Activated naive CD4-positive, alpha-beta T cell treated with anti-CD3 and anti-CD28 coated beads for 36 hours (primary cell): ENCODE measurements around the gene TSC2. TPM values are rescaled to one million over a fixed set of nuclear protein-coding genes. Genes with fewer than 3 reads are reported as not detected.
"Not testable (repeated sequence)": the region's sequence is repeated elsewhere in the genome, so short reads cannot be mapped to it uniquely, and the experiment has no call there.

Experiments
- CTCF ChIA-PET: fragments of 350-600 bp; sonication (Branson Sonifier 250); formaldehyde crosslinking; loops from one replicate; lab custom pipeline; 2021; ENCODE audit warnings: antibody characterized with exemption; lab: Charles Lee
- DNase-seq: peaks from one replicate; pipeline ENCODE4 v3.0.0-alpha.2; 2020
- H3K27ac Mint-ChIP-seq: one replicate; pipeline ENCODE4 v1.8.0; 2021; ENCODE audit warnings: mild to moderate bottlenecking, mixed read lengths
- H3K27me3 Mint-ChIP-seq: one replicate; pipeline ENCODE4 v1.8.0; 2021; ENCODE audit warnings: low read depth, mixed read lengths
- H3K36me3 Mint-ChIP-seq: one replicate; pipeline ENCODE4 v1.8.0; 2021; ENCODE audit warnings: low read depth, mixed read lengths
- H3K4me1 Mint-ChIP-seq: one replicate; pipeline ENCODE4 v1.8.0; 2021; ENCODE audit warnings: low read depth, mixed read lengths
- H3K4me3 Mint-ChIP-seq: one replicate; pipeline ENCODE4 v1.8.0; 2021; ENCODE audit warnings: mild to moderate bottlenecking, moderate library complexity, mixed read lengths
- H3K9me3 Mint-ChIP-seq: one replicate; pipeline ENCODE4 v1.8.0; 2021; ENCODE audit warnings: mixed read lengths
- intact Hi-C: fragments of 100-400 bp; cut with micrococcal nuclease; formaldehyde crosslinking; loops from one replicate; pipeline ENCODE4 v1.15.1; 2023
- total RNA-seq, 2 experiments: library from RNA; stranded (reverse); gene quantifications; one replicate each; pipeline ENCODE4 v1.2.3, GENCODE V29; 2021

The TSC2 gene
- total RNA-seq, 2 experiments from 2014 or later = 72.3 to 72.7 TPM

DNA sequence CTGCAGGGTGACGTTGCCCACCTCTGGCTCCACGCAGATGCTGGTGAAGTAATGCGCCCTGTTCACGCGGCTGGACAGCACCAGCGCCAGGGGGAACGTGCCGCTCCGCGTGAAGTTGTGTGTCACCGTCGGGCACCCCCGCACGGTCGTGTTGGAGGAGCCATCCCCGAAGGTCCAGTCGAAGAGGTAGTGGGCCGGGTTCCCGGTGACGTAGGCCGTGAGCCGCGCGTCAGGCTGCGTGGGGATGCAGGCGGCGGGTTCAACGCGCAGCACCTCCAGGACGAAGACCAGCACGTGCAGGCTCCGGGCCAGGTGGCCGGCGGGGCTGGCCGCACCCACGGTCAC lies 63.2 kb downstream of the TSC2 start:
- H3K4me3 Mint-ChIP-seq, CTCF ChIA-PET, H3K36me3 Mint-ChIP-seq, DNase-seq, H3K27ac Mint-ChIP-seq, intact Hi-C loops, H3K27me3 Mint-ChIP-seq, H3K9me3 Mint-ChIP-seq, H3K4me1 Mint-ChIP-seq: not testable (repeated sequence)

DNA sequence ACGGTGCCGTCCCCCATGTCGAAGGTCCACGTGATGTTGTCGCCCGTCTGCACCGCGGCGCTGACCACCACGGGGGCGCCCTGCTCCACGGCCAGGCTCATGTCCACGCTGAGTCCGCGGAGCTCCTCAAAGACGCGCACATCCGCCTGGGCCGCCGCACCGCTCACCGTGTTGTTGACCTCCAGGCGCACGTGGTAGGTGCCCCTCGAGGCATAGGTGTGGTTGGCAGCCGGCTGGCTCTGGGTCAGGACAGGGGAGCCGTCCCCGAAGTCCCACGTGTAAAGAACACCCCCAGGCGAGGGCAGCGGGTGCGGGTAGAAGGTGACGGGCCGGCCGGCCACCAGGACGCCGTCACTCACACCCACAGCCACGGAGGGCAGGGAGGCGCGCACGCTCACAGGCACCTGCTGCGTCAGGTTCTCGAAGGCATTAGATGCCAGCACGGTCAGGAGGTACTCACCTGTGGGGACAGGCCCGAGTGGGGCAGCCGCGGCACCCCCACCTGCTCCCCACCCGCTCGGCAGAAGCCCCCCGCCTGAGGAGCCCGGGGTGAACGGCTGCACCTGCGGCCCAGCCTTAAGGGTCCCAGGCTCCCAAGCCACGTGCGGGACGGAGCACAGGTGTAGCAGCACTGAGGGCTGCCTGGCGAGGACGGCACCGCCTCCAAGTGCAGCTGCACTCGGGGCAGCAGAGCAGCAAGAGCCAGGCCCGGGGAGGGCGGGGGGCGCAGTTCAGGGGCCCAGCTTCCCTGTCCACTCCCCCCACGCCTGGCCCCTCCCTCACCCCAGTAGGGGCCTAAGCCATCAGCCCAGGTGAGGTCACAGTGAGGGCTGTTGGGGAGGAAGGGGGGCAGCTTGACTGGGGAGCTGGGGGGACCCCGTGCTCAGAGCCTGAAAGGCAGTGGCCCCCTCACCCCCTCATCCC lies 63.9 kb downstream of the TSC2 start:
- H3K4me3 Mint-ChIP-seq, H3K4me1 Mint-ChIP-seq, H3K27me3 Mint-ChIP-seq, H3K36me3 Mint-ChIP-seq, intact Hi-C loops, CTCF ChIA-PET, DNase-seq, H3K9me3 Mint-ChIP-seq, H3K27ac Mint-ChIP-seq: not testable (repeated sequence)

DNA sequence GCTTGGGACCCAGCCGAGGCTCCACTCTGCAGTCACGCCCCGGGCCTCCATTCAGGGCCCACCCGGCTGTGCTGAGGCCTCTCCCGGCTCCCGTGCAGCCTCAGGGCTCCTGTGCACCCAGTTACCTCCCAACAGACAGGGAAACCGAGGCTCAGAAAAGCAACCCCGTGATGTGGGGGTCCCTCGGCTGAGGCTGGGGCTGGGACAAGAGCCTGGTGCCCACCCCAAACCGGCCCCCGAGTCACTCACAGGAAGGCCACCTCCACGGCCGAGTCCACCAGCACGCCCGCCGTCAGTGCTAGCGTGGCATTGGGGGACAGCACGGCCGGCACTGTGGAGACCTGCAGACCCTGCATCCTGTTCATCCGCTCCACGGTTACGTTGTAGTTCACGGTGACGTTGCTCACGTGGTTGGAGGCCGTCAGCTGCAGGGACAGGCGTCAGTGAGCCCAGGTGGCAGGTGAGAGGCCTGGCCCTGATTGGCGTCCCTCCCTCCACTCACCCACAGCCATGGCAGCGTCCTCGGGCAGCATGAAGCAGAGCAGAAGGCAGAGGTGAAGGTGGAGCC lies 64.8 kb downstream of the TSC2 start:
- H3K9me3 Mint-ChIP-seq, H3K4me1 Mint-ChIP-seq, intact Hi-C loops, CTCF ChIA-PET, H3K27ac Mint-ChIP-seq, H3K36me3 Mint-ChIP-seq, H3K4me3 Mint-ChIP-seq, H3K27me3 Mint-ChIP-seq, DNase-seq: not testable (repeated sequence)

GRCh38 chr16:2114225-2114624 lies 66.4 kb downstream of the TSC2 start:
- H3K4me1 Mint-ChIP-seq, H3K9me3 Mint-ChIP-seq, DNase-seq, CTCF ChIA-PET, H3K27me3 Mint-ChIP-seq, H3K27ac Mint-ChIP-seq, H3K36me3 Mint-ChIP-seq, H3K4me3 Mint-ChIP-seq, intact Hi-C loops: not testable (repeated sequence)

- H3K9me3 Mint-ChIP-seq, H3K4me3 Mint-ChIP-seq, intact Hi-C loops, H3K36me3 Mint-ChIP-seq, H3K27ac Mint-ChIP-seq, H3K4me1 Mint-ChIP-seq, DNase-seq, H3K27me3 Mint-ChIP-seq: not testable (repeated sequence)
- CTCF ChIA-PET = interaction anchor here (0.5 kb wide), 1 partner anchor 25 kb away, joined by 4 read pairs; no protein-coding TSS in a partner anchor
Measured at GRCh38 chr16:2114885-2115590, 67.3 kb downstream of the TSC2 start.

- no peak overlapping the region for H3K27ac Mint-ChIP-seq
- CTCF ChIA-PET = no interaction called here
- no peaks in the 10 kb centered on the region for H3K27me3 Mint-ChIP-seq
- H3K4me3 Mint-ChIP-seq = no peak overlapping the region
- H3K4me1 Mint-ChIP-seq = no peaks in the 10 kb centered on the region
- no peak for DNase-seq
- intact Hi-C loops = no loop called here
- H3K36me3 Mint-ChIP-seq = no peaks in the 10 kb centered on the region
- no peaks in the 10 kb centered on the region for H3K9me3 Mint-ChIP-seq
Measured at GRCh38 chr16:2115591-2115973, 67.8 kb downstream of the TSC2 start.

DNA sequence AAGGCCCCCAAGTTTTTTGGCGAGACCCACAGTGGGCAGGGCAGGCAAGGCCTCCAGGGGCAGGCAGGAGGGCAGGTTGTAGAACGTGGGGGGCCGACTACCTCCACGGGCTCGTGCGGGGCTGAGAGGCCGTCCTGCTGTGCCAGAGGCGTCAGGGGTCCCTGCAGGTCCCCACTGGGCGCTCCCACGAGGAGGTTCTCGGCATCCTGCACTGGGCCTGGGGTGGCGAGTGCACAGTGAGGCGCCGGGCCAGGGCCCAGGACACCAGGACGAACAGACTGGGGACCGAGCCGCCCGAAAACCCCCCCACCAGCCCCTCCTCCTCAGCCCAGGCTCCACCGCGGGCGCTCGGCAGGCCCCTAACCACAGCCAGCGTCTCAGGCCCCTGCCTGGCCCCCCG lies 68.6 kb downstream of the TSC2 start:
- H3K4me3 Mint-ChIP-seq, H3K27ac Mint-ChIP-seq, H3K4me1 Mint-ChIP-seq, H3K36me3 Mint-ChIP-seq, H3K9me3 Mint-ChIP-seq, intact Hi-C loops, CTCF ChIA-PET, H3K27me3 Mint-ChIP-seq, DNase-seq: not testable (repeated sequence)

- H3K36me3 Mint-ChIP-seq, H3K27me3 Mint-ChIP-seq, intact Hi-C loops, H3K9me3 Mint-ChIP-seq, H3K4me3 Mint-ChIP-seq, DNase-seq, H3K4me1 Mint-ChIP-seq, H3K27ac Mint-ChIP-seq: not testable (repeated sequence)
- CTCF ChIA-PET = interaction anchor here (0.5 kb wide), 1 partner anchor 464 kb away, joined by 3 read pairs; no protein-coding TSS in a partner anchor
Measured at GRCh38 chr16:2117341-2117740, 69.6 kb downstream of the TSC2 start.

- intact Hi-C loops, H3K27ac Mint-ChIP-seq, H3K4me1 Mint-ChIP-seq, H3K36me3 Mint-ChIP-seq, H3K4me3 Mint-ChIP-seq, H3K27me3 Mint-ChIP-seq, H3K9me3 Mint-ChIP-seq, DNase-seq: not testable (repeated sequence)
- CTCF ChIA-PET = interaction anchor here (0.5 kb wide), 1 partner anchor 464 kb away, joined by 3 read pairs; no protein-coding TSS in a partner anchor
Measured at GRCh38 chr16:2117960-2118722, 70.4 kb downstream of the TSC2 start.

- H3K27ac Mint-ChIP-seq, H3K4me3 Mint-ChIP-seq, H3K27me3 Mint-ChIP-seq, H3K4me1 Mint-ChIP-seq, intact Hi-C loops, H3K36me3 Mint-ChIP-seq, H3K9me3 Mint-ChIP-seq: not testable (repeated sequence)
- CTCF ChIA-PET = interaction anchor here (0.6 to 1.0 kb wide), 5 partner anchors 22 to 332 kb away, joined by 3 to 4 read pairs (median 3); no protein-coding TSS in a partner anchor
- peak; percentile 61 for DNase-seq
Measured at GRCh38 chr16:2121325-2121724, 73.5 kb downstream of the TSC2 start.

GRCh38 chr16:2121853-2122252 lies 74.1 kb downstream of the TSC2 start:
- CTCF ChIA-PET = interaction anchor here (0.6 to 1.0 kb wide), 3 partner anchors 22 to 331 kb away, joined by 3 read pairs; no protein-coding TSS in a partner anchor
- DNase-seq = no peak
- Mint-ChIP-seq H3K4me3 (no peak overlapping the region), H3K27me3 (no peaks in the 10 kb centered on the region), H3K27ac (no peak overlapping the region), H3K9me3 (no peaks in the 10 kb centered on the region), H3K4me1 (peaks cover 9% of the 10 kb centered on the region), H3K36me3 (no peaks in the 10 kb centered on the region)
- intact Hi-C loops = no loop called here

DNA sequence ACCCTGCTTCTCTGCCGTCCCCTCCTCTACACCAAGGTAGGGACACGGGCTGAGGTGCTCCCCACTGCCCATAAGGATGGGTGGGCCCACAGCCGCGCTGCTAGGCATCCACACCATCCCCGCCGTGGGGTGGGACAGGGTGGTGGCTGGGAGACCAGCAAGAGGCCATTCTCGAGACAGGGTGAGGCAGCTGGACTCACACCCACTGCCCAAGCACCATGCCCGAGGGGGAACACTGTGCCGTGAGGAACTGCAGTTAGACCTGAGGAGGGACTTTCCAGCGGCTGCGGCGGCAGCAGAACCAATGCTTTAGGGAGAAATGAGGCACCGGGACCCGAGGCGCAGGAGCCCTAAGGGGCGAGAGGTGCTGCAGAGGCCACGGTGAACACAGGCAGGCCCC lies 74.6 kb downstream of the TSC2 start:
- Mint-ChIP-seq H3K27me3 (no peaks in the 10 kb centered on the region), H3K4me3 (no peak overlapping the region), H3K36me3 (no peaks in the 10 kb centered on the region), H3K27ac (no peak overlapping the region), H3K9me3 (no peaks in the 10 kb centered on the region), H3K4me1 (peaks cover 12% of the 10 kb centered on the region)
- CTCF ChIA-PET = no interaction called here
- no peak for DNase-seq
- intact Hi-C loops = no loop called here
